Sigmoid colon (tissue), 4 donors: ENCODE data around the gene NCF2.

ENCODE experiments used
- EP300 ChIP-seq, 4 donors: sonication (generic); formaldehyde crosslinking; IDR thresholded peaks; one replicate each; pipeline ENCODE4 v1.6.1; 2017; ENCODE audit warnings: antibody characterized with exemption in 4 of 4
- POLR2A ChIP-seq, 2 donors: fragments of 450-650 bp; IDR thresholded peaks; one replicate each; pipeline ENCODE4 v1.6.1; 2016; ENCODE audit warnings: antibody characterized with exemption in 2 of 2, mild to moderate bottlenecking in 2 of 2, moderate library complexity in 2 of 2
- POLR2AphosphoS5 ChIP-seq, 4 donors: sonication (generic); formaldehyde crosslinking; IDR thresholded peaks; one replicate each; pipeline ENCODE4 v1.6.1; 2017; ENCODE audit warnings: antibody characterized with exemption in 4 of 4
- TF ChIP-seq, protein P1 (sequence below), 4 experiments: fragments of 450-650 bp in 3 of 4; fragments of 200-600 bp in 1 of 4; IDR thresholded peaks; one replicate each; pipeline ENCODE4 v1.5.1; 2016 to 2019; ENCODE audit warnings: antibody characterized with exemption in 4 of 4, mild to moderate bottlenecking in 3 of 4, moderate library complexity in 2 of 4

DNA sequence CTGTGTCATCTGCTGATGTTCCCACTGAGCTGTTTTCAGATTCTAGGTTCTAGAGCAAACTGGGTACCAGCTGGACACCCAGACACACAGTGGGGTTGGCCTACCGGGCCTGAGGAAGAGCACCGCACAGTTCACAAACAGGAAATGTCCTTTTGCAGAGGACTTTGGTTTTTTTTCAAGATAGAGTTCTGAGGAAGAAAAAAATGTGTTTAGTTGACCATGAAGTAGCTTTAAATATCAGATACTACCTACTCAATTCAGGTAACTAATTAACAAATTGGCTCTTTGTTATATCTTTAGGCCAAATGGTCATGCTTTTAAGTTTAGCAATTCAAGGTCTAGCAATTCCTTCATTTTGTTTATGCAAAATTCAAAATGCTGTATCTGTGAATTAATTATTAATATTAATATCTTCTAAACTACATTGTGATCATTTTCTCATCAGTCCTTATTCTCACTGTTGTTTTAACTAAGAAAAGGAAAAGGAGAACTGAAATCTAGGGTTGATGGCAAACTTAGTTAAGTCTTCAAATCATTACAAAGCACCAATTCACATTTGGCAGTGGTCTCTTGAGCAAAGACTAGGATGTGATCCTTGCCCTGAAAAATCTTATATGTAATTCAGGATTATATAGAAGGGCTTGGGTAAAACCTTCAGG, 17.2 kb upstream of the NCF2 start:
- TF ChIP-seq POLR2AphosphoS5 (IDR thresholded peaks at IDR 0.05) (no peak), POLR2A (IDR thresholded peaks at IDR 0.05) (no peak), EP300 (IDR thresholded peaks at IDR 0.05) (no peak)
- TF ChIP-seq, protein P1, sequence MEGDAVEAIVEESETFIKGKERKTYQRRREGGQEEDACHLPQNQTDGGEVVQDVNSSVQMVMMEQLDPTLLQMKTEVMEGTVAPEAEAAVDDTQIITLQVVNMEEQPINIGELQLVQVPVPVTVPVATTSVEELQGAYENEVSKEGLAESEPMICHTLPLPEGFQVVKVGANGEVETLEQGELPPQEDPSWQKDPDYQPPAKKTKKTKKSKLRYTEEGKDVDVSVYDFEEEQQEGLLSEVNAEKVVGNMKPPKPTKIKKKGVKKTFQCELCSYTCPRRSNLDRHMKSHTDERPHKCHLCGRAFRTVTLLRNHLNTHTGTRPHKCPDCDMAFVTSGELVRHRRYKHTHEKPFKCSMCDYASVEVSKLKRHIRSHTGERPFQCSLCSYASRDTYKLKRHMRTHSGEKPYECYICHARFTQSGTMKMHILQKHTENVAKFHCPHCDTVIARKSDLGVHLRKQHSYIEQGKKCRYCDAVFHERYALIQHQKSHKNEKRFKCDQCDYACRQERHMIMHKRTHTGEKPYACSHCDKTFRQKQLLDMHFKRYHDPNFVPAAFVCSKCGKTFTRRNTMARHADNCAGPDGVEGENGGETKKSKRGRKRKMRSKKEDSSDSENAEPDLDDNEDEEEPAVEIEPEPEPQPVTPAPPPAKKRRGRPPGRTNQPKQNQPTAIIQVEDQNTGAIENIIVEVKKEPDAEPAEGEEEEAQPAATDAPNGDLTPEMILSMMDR (IDR thresholded peaks at IDR 0.05): no peak
